ENCODE measurements around the gene ODF2L.

DNA sequence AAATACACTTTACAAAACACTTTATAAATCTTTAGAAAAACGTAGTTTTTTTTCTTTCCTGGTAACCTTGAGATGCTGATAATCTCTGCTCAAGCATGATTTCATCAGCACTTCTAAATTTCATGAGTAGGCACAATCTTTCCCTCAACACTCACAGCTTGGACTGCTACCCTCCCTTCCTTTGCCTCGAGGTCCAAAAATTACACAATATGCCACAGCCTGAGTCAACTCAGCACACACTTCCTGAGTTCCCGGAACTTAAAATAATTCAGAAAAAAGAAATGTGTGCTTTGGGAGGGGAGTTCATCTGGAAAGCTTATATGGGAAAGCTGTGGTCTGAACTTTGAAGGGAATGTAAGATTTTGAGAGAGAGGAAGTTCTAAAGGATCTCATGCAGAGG, 33.7 kb upstream of the ODF2L start:
- TF ChIP-seq, protein P1, sequence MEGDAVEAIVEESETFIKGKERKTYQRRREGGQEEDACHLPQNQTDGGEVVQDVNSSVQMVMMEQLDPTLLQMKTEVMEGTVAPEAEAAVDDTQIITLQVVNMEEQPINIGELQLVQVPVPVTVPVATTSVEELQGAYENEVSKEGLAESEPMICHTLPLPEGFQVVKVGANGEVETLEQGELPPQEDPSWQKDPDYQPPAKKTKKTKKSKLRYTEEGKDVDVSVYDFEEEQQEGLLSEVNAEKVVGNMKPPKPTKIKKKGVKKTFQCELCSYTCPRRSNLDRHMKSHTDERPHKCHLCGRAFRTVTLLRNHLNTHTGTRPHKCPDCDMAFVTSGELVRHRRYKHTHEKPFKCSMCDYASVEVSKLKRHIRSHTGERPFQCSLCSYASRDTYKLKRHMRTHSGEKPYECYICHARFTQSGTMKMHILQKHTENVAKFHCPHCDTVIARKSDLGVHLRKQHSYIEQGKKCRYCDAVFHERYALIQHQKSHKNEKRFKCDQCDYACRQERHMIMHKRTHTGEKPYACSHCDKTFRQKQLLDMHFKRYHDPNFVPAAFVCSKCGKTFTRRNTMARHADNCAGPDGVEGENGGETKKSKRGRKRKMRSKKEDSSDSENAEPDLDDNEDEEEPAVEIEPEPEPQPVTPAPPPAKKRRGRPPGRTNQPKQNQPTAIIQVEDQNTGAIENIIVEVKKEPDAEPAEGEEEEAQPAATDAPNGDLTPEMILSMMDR (IDR thresholded peaks at IDR 0.05 in 8 of 11, conservative IDR thresholded peaks at IDR 0.05 in 3 of 11) = no peak
- TF ChIP-seq POLR2A (IDR thresholded peaks at IDR 0.05) = no peak
- peak in 1 of 3 donors; percentile 83 for TF ChIP-seq POLR2AphosphoS5 (IDR thresholded peaks at IDR 0.05)

Data from spleen (tissue), 7 donors.